ENCODE results near the gene ESPNL.
"Not testable (repeated sequence)": the region's sequence is repeated elsewhere in the genome, so short reads cannot be mapped to it uniquely, and the experiment has no call there.

The ESPNL gene

DNA sequence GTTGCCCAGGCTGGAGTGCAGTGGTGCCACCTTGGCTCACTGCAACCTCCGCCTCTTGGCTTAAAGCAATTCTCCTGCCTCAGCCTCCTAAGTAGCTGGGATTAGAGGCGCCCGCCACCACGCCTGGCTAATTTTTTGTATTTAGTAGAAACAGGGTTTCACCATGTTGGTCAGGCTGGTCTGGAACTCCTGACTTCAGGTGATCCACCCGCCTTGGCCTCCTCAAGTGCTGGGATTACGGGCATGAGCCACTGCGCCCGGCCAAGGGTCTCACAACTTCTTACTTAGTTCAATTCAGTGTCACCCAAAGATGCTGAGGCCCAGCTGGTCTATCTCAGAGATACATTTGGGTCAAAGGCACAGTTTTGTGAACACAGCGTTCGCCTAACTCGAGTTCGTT is 15.6 kb downstream of the ESPNL start:
- DNase-seq (ENCODE audit: low spot score): not testable (repeated sequence)

GRCh38 chr2:238116298-238117198 is 16.4 kb downstream of the ESPNL start:
- DNase-seq (ENCODE audit: low spot score): no peak

DNA sequence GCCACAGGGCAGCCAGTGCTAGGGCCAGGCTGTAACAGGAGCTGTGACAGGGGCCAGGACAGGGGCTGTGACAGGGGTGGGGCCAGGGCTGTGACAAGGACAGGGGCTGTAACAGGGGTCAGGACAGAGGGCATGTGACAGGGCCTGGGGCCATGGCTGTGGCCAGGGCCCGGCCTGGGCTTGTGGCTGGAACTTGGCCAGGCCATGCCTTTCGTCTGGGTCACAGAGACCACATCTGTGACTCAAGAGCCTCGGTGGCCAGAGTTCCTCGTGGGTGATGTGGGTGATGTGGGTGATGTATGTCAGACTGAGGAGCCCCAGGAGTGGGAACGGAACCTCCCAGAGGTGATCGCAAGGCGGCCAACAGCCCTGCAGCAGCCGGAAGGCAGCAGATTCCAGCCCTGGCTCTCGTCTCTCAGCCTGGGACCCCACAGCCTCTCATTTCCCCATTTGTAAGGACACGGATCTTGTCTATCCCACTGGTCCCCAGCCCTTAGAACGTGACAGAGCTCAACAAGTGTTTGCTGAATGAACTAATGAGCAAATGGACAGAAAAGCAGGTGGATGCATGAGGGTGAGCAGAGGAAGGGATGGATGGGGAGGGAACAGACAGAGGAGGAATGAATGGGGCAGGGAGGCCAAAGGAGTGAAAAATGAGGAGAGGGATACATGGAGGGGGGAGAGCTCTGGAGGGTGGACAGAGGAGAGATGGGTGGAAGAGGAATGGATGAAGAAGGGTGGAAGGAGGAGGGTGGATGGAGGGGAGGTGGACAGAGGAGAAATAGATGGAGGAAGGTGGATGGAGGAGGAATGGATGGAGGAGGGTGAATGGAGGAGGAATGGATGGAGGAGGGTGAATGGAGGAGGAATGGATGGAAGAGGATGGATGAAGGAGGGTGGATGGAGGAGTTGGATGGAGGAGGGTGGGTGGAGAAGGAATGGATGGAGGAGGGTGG is 17.3 kb downstream of the ESPNL start:
- DNase-seq (ENCODE audit: low spot score): peak; percentile 35

DNA sequence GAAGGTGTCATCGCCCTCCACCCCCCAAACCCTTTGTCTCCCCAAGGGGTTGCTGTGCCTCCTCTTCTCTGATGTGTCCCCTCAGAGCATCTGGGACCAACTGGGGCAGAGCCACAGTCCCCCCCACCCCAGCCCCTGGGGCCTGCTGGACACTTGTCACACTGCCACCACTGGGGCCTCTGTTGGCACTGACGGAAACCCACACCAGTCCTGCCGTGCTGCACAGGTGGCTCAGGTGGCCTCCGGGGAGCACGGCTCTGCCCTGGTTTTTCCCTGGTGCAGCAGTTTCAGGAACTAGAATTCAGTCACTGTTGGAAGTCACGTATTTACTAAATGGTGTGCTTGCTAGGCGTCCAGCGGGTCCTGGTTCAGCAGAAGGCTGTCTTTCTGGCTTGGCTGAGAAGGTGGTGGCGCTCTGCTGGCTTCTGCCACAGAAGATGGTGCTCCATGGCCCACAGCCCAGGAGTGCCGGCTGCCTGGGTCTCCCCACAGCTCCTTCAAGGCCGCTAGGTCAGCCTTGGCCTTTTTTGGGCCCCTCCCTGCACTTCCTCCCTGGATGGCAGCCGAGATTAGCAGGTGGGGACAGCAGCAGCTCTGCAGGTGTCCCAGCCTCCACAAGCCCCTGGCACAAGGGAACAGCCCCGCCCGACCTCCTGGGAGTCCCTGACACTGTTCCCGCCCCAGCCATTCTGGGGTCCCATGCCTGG is 19.8 kb downstream of the ESPNL start:
- no peak for DNase-seq (ENCODE audit: low spot score)

DNA sequence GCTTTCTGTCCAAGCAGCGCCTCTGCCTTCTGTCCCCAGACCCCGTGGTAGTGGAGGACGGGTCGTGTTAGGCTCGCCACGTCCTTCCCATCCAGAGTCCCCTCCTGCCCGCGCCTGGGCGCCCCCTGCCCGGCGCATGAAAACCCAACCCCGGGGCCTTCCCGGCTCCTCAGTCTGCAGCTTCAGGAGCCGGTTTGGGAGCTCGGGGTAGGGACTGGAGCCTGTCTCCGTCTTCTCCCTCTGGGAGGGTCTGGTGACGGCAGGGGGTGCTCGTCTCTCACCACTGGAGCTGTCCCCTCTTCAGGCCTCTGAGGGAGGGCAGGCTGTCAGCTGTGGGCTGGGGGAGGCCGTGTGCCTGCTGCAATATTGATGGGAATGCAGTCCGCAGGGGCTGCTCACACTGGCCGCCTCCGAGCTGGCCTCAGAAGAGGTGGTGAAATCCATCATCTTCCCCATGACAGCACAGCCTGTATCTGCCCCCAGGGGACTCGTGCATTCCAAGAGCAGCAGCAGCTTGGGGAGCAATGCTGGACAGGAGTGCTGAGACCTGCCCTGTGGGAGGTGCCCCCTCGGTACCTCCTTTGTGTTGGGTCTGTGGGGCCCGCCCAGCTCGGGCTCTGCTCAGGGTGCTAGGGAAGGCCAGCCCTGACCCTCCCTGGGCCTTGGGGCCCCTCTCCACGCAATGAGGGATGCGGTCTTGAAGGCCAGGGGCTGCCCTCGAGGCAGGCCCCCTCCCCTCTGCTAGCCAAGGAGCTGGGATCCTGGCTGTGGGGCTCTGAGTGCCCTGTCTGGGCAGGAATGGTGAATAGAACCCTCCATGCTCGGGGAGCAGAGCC is 20.5 kb downstream of the ESPNL start:
- no peak for DNase-seq (ENCODE audit: low spot score)

DNA sequence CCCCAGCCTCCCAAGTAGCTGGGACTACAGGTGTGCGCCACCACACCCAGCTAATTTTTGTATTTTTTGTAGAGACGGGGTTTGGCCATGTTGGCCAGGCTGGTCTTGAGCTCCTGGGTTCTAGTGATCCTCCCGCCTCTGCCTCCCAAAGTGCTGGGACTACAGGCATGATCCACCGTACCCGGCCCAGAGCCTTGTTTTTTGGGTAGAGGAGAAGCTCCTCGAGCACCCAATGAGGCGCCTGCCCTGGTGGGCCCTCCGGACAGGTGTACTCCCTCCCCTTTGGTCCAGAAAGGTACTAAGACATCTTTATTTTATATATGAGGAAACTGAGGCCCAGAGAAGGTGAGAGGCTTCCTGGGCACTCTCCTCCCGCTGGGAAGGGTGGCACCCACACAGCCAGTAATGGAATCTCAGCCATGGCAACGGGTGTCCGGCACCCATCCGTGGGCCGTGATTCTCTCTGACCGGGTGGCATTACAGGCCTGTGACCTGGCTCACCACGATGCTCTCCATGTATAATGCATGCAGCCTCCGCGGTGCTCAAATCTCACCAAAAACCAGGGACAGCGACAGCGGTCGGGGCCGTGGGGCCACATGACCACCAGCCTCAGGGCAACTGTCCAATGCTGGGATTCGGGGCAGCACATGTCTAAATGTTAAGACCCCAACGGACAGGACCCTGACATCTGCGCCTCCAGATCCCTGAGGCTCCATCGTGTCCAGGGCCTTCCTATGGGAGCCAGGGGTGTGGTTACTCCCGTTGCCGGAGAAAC is 21.6 kb downstream of the ESPNL start:
- no peak for DNase-seq (ENCODE audit: low spot score)

DNA sequence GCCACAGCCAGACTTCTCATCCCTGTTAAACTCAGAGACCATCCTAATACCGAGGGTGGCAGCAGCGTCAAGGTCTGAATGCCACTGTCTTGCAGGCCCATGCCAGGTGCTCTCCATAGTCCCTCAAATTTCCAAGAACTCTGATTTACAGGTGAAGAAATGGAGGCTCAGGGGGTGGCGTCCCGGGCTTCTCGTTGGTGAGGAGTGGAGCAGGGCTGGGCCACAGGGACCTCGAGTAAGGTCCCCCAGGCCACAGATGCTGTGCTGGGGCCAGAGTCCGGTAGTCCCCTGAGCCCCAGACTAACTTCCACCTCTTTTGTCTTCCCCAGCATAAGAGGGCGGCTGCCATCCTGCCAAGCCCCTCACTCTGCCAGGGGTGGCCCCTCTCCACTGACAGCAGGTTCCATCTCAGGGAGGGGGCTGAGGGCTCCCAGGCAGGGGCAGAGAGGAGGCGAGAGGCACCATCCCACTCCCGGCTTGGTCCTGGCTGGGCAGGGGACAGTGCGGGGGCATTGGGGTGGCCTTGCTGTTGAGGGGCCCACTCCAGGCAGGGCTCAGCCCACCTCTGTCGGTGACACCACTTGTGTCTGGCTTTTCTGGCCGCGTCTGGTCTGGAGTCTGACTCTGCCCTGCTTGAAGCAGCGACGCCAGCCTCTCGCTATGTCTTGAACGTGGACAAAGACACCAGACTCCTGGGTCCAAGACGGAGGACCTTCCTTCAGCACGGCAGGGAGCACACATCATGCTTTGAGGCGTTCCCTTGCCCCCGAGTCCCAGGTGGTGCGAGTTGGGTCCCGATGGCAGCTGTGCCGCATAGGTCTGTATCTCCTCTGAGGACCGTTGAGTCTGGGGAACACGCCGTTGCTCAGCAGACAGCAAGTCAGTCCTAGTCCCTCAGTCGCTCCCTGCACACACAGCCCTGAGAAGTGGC is 22.4 kb downstream of the ESPNL start:
- no peak for DNase-seq (ENCODE audit: low spot score)

DNA sequence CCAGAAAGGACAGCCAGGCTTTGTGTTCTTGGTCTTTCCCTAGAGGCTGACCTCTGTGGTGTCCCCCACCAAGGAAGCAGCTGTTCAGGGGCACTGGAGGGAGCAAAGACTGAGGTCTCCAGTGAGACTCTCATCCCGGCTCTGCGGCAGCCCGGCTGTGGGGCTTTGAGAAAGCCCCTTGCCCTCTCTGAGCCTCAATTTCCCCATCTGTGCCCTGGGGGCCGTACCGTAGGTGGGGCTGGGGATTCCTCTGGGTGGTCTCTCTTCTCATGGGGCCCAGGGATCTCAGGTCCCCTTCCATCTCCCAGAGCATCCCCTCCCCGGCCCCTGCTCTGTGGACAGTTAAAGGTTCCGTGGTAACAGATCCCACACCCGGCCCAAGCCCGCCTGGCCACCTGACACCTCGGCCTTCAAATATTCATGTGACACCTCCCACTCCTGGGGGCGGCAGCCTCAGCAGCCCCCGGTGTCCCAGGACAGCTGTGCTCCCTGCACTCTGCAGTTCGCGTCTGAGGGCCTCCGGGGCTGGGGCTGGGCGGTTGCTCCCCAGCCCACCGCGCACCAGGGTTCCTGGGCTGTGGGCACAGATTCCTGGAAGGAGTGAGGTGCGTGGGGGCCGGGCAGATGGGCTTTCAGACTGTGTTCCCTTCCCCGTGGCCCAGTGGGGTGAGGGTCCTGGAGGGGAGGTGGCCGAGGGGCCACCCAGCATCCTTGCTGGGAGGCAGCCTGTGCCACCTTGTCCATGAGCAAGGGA is 23.3 kb downstream of the ESPNL start:
- DNase-seq (ENCODE audit: low spot score): no peak

GRCh38 chr2:238123991-238124470 is 23.9 kb downstream of the ESPNL start:
- DNase-seq (ENCODE audit: low spot score): no peak

DNA sequence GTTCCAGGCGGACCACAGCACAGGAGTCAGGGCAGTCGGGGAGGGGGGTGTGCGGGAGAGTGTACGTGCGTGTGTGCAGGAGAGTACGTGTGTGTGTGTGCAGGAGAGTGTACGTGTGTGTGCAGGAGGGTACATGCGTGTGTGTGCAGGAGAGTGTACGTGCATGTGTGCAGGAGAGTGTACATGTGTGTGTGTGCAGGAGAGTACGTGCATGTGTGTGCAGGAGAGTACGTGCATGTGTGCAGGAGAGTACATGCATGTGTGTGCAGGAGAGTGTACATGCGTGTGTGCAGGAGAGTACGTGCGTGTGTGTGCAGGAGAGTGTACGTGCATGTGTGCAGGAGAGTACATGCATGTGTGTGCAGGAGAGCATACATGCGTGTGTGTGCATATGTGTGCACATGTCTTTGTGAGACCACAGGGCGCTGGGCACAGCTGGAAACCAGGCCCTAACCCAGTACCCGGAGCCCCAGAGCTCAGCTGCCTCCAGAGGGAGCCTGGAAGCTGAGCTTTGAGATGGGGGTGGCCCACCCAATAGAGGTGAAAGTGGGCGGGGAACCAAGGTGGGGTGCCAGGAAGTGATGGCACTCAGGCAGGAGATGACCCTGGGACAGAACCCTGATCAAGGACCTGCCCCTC is 24.5 kb downstream of the ESPNL start:
- DNase-seq (ENCODE audit: low spot score): no peak

DNA sequence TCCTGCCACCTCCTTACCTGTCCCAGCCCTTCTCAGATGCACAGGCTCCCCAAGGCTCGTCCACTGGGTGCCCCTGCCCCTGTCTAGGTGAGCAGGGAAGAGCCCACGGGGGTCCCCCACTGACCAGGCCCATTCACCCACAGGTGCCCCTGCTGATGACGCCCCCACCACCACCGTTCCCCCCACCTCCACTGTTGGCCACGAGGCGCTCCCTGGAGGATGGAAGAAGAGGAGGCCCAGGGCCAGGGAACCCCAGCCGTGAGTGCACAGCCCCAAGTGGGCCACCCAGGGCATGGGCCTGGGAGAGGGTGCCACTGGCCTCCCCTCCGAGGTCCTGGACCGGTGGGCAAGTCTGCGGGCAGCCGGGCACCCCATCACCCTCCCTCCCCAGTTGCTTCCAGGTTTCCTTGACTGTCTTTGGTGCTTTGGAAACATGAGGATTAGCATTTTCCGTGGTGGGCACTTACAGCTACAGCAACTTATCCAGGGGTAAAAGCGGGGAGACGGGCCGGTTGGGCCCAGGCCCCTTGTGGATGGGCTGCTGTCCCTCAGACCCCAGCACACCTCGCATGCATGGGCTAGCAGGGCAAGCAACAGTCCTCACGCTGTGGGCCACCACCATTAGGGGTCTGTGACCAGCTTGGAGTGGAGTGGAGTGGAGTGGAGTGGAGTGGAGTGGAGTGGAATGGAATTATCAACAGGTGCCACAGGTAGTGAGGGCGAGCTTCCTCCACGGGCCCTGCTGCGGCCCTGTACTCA is 25.2 kb downstream of the ESPNL start:
- no peak for DNase-seq (ENCODE audit: low spot score)

GRCh38 chr2:238126338-238126737 is 26.2 kb downstream of the ESPNL start:
- DNase-seq (ENCODE audit: low spot score): no peak

- DNase-seq (ENCODE audit: low spot score): no peak
Measured at GRCh38 chr2:238126775-238127164, 26.6 kb downstream of the ESPNL start.

- DNase-seq (ENCODE audit: low spot score): peak; percentile 55
Measured at GRCh38 chr2:238127165-238128060, 27.3 kb downstream of the ESPNL start.

DNA sequence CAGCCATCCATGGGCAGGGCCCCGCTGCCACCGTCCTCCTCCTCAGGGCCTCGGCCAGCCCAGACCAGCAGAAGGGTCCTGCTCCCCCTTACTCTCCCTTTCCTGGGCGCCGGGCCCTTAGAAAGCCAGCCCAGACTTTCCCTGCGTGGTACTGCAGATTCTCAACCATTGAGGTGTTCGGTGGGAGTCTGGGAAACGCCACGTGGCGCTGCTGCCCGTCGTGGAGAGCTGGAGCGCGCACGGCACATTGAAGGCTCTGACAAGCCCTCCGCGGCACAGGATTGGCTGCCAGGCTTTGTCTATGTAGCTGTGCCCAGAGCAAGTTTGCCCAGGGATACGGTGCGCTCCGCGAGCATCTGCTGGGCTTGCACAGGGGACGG is 27.9 kb downstream of the ESPNL start:
- no peak for DNase-seq (ENCODE audit: low spot score)

DNA sequence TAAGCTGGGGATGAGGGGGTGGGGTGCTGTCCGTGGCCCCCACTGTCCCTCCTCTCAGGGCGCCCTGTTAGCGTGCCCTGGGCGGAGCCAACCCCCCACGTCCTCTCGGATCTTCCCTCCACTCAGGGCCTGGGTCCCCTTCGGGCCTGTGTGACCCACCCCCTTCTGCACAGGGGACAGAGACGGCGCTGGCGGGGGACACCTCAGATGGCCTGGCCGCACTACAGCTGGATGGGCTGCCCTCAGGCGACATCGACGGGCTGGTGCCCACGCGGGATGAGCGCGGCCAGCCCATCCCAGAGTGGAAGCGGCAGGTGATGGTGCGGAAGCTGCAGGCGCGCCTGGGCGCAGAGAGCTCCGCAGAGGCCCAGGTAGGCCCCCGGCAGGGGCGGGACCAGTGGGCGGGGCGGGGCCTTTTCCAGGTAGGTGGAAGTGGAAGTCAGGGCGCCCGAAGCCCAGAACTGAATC is 28.4 kb downstream of the ESPNL start:
- no peak for DNase-seq (ENCODE audit: low spot score)

Measured in kidney tubule cell (primary cell).